Measurements from ENCODE around the gene OBSCN.

Gene OBSCN

GRCh38 chr1:228314315-228314657 lies 106.4 kb downstream of the OBSCN start:
- TF ChIP-seq REST (IDR thresholded peaks at IDR 0.05; ENCODE audit: insufficient read depth in 1 of 2, low read depth in 2 of 2, low read length in 2 of 2) = no peak
- no peak for TF ChIP-seq TAF1 (IDR thresholded peaks at IDR 0.05; ENCODE audit: borderline replicate concordance, insufficient read depth, low read length)
- TF ChIP-seq FOXP2 (optimal IDR thresholded peaks at IDR 0.05; ENCODE audit: borderline replicate concordance, extremely low read depth, extremely low read length, insufficient read depth) = no peak
- TF ChIP-seq SIN3A (IDR thresholded peaks at IDR 0.05; ENCODE audit: borderline replicate concordance, insufficient read depth, low read length) = no peak
- TF ChIP-seq POLR2AphosphoS5 (IDR thresholded peaks at IDR 0.05; ENCODE audit: low read depth, low read length) = no peak

GRCh38 chr1:228314658-228315483 lies 107.0 kb downstream of the OBSCN start:
- TF ChIP-seq FOXP2 (optimal IDR thresholded peaks at IDR 0.05; ENCODE audit: borderline replicate concordance, extremely low read depth, extremely low read length, insufficient read depth) (no peak), POLR2AphosphoS5 (IDR thresholded peaks at IDR 0.05; ENCODE audit: low read depth, low read length) (no peak), REST (IDR thresholded peaks at IDR 0.05; ENCODE audit: insufficient read depth in 1 of 2, low read depth in 2 of 2, low read length in 2 of 2) (no peak), SIN3A (IDR thresholded peaks at IDR 0.05; ENCODE audit: borderline replicate concordance, insufficient read depth, low read length) (no peak)

- TF ChIP-seq FOXP2 (optimal IDR thresholded peaks at IDR 0.05; ENCODE audit: borderline replicate concordance, extremely low read depth, extremely low read length, insufficient read depth) (no peak), TAF1 (IDR thresholded peaks at IDR 0.05; ENCODE audit: borderline replicate concordance, insufficient read depth, low read length) (no peak), SIN3A (IDR thresholded peaks at IDR 0.05; ENCODE audit: borderline replicate concordance, insufficient read depth, low read length) (no peak), REST (IDR thresholded peaks at IDR 0.05; ENCODE audit: insufficient read depth in 1 of 2, low read depth in 2 of 2, low read length in 2 of 2) (no peak)
Measured at GRCh38 chr1:228315484-228315944, 107.7 kb downstream of the OBSCN start.

GRCh38 chr1:228315945-228316588 lies 108.2 kb downstream of the OBSCN start:
- TF ChIP-seq POLR2AphosphoS5 (IDR thresholded peaks at IDR 0.05; ENCODE audit: low read depth, low read length) = no peak
- no peak for TF ChIP-seq REST (IDR thresholded peaks at IDR 0.05; ENCODE audit: insufficient read depth in 1 of 2, low read depth in 2 of 2, low read length in 2 of 2)
